Measurements from ENCODE around the gene FCGR3A.

- TF ChIP-seq CTCF (IDR thresholded peaks at IDR 0.05) (no peak), POLR2A (IDR thresholded peaks at IDR 0.05) (no peak)
Measured at GRCh38 chr1:161502181-161502580, 47.4 kb downstream of the FCGR3A start.

Measured in adrenal gland (tissue), 5 donors.